H9 (cell line): ENCODE results near the gene CFAP97D1. TPM values are rescaled to one million over a fixed set of nuclear protein-coding genes. Genes with fewer than 3 reads are reported as not detected.

ENCODE experiments used
- DNase-seq: peaks from one replicate; pipeline ENCODE4 v3.0.0-alpha.2; 2017
- H2AFZ ChIP-seq: one replicate; pipeline ENCODE4 v1.6.1; 2013; ENCODE audit warnings: mild to moderate bottlenecking, low read length, control low read depth, moderate library complexity
- H2AK5ac ChIP-seq: 2 replicates; pipeline ENCODE4 v1.6.1; 2013; ENCODE audit warnings: low read length, control low read depth, mixed read lengths; ENCODE audit not compliant: insufficient read length
- H2BK120ac ChIP-seq: one replicate; pipeline ENCODE4 v1.6.1; 2013; ENCODE audit warnings: low read depth, mild to moderate bottlenecking, low read length, control low read depth, inconsistent platforms; ENCODE audit not compliant: poor library complexity, severe bottlenecking
- H2BK12ac ChIP-seq: 2 replicates; pipeline ENCODE4 v1.6.1; 2013; ENCODE audit warnings: low read length, control low read depth, mixed read lengths, low read depth; ENCODE audit not compliant: insufficient read length
- H2BK15ac ChIP-seq: 2 replicates; pipeline ENCODE4 v1.6.1; 2013; ENCODE audit warnings: low read depth, low read length, control low read depth
- H2BK20ac ChIP-seq: one replicate; pipeline ENCODE4 v1.6.1; 2013; ENCODE audit warnings: low read depth, mild to moderate bottlenecking, low read length, control low read depth, inconsistent platforms; ENCODE audit not compliant: poor library complexity, severe bottlenecking
- H2BK5ac ChIP-seq: 2 replicates; pipeline ENCODE4 v1.6.1; 2013; ENCODE audit warnings: low read length, control low read depth, mixed read lengths; ENCODE audit not compliant: insufficient read length
- H3K14ac ChIP-seq: 2 replicates; pipeline ENCODE4 v1.6.1; 2013; ENCODE audit warnings: low read length, control low read depth; ENCODE audit not compliant: insufficient read depth
- H3K18ac ChIP-seq: 2 replicates; pipeline ENCODE4 v1.6.1; 2013; ENCODE audit warnings: low read depth, mild to moderate bottlenecking, mixed read lengths, low read length, control low read depth; ENCODE audit not compliant: insufficient read length
- H3K23ac ChIP-seq: 2 replicates; pipeline ENCODE4 v1.6.1; 2013; ENCODE audit warnings: low read length, control low read depth, mixed read lengths, low read depth; ENCODE audit not compliant: insufficient read length
- H3K23me2 ChIP-seq: 2 replicates; pipeline ENCODE4 v1.6.1; 2013; ENCODE audit warnings: low read depth, mild to moderate bottlenecking, mixed read lengths, low read length, control low read depth; ENCODE audit not compliant: insufficient read length, poor library complexity, severe bottlenecking
- H3K27ac ChIP-seq: 2 replicates; pipeline ENCODE4 v1.5.1; 2013; ENCODE audit warnings: low read length, control low read depth, mixed read lengths, low read depth; ENCODE audit not compliant: insufficient read length
- H3K27me3 ChIP-seq: 2 replicates; pipeline ENCODE4 v1.6.1; 2013; ENCODE audit warnings: low read length, control low read depth, inconsistent platforms; ENCODE audit not compliant: insufficient read depth
- H3K4ac ChIP-seq: 2 replicates; pipeline ENCODE4 v1.6.1; 2013; ENCODE audit warnings: low read depth, mild to moderate bottlenecking, control low read depth, inconsistent platforms, low read length, moderate library complexity
- H3K4me1 ChIP-seq: 2 replicates; pipeline ENCODE4 v1.6.1; 2013; ENCODE audit warnings: low read length, control low read depth, inconsistent platforms; ENCODE audit not compliant: insufficient read depth
- H3K4me2 ChIP-seq: 2 replicates; pipeline ENCODE4 v1.6.1; 2013; ENCODE audit warnings: low read length, control low read depth, mixed read lengths; ENCODE audit not compliant: insufficient read length, insufficient read depth
- H3K56ac ChIP-seq: 2 replicates; pipeline ENCODE4 v1.6.1; 2013; ENCODE audit warnings: low read depth, mild to moderate bottlenecking, mixed read lengths, low read length, control low read depth; ENCODE audit not compliant: insufficient read length
- H3K79me1 ChIP-seq: 2 replicates; pipeline ENCODE4 v1.6.1; 2013; ENCODE audit warnings: low read depth, mild to moderate bottlenecking, moderate library complexity, low read length, control low read depth, inconsistent platforms; ENCODE audit not compliant: insufficient read depth, poor library complexity, severe bottlenecking
- H3K79me2 ChIP-seq: 2 replicates; pipeline ENCODE4 v1.6.1; 2013; ENCODE audit warnings: low read length, control low read depth, inconsistent platforms; ENCODE audit not compliant: insufficient read depth
- H3K9ac ChIP-seq: 2 replicates; pipeline ENCODE4 v1.6.1; 2013; ENCODE audit warnings: low read length, control low read depth, mixed read lengths; ENCODE audit not compliant: insufficient read length; ENCODE audit errors: extremely low read depth
- H3K9me3 ChIP-seq: one replicate; pipeline ENCODE4 v1.6.1; 2013; ENCODE audit warnings: low read depth, low read length, inconsistent platforms; ENCODE audit not compliant: control insufficient read depth
- H3T11ph ChIP-seq: one replicate; pipeline ENCODE4 v1.6.1; 2013; ENCODE audit warnings: mild to moderate bottlenecking, low read length, control low read depth, inconsistent platforms
- H4K20me1 ChIP-seq: one replicate; pipeline ENCODE4 v1.6.1; 2013; ENCODE audit not compliant: control insufficient read depth, insufficient read length, insufficient read depth
- H4K5ac ChIP-seq: 2 replicates; pipeline ENCODE4 v1.6.1; 2013; ENCODE audit warnings: low read depth, mild to moderate bottlenecking, mixed read lengths, low read length, control low read depth; ENCODE audit not compliant: insufficient read length
- H4K8ac ChIP-seq: replicated peaks from 2 replicates; pipeline ENCODE4 v1.6.1; 2013; ENCODE audit warnings: low read length, control low read depth, mixed read lengths, low read depth; ENCODE audit not compliant: insufficient read length
- H4K91ac ChIP-seq: 2 replicates; pipeline ENCODE4 v1.6.1; 2013; ENCODE audit warnings: low read depth, mild to moderate bottlenecking, moderate library complexity, mixed read lengths, low read length, control low read depth; ENCODE audit not compliant: insufficient read length
- H3K27ac Mint-ChIP-seq, 3 experiments: 2 replicates in 2 of 3; 3 replicates in 1 of 3; pipeline ENCODE4 v1.8.0; 2020 to 2021; ENCODE audit warnings: mixed read lengths in 3 of 3, mild to moderate bottlenecking in 1 of 3, moderate library complexity in 1 of 3
- H3K27me3 Mint-ChIP-seq: 2 replicates; pipeline ENCODE4 v1.8.0; 2021; ENCODE audit warnings: low read depth, mild to moderate bottlenecking, moderate library complexity, mixed read lengths
- H3K36me3 Mint-ChIP-seq, 3 experiments: 2 replicates in 2 of 3; 3 replicates in 1 of 3; pipeline ENCODE4 v1.8.0; 2020 to 2021; ENCODE audit warnings: low read depth in 3 of 3, mixed read lengths in 3 of 3; ENCODE audit not compliant: insufficient read depth in 1 of 3
- H3K4me1 Mint-ChIP-seq, 2 experiments: 2 replicates each; pipeline ENCODE4 v1.8.0; 2020; ENCODE audit warnings: mixed read lengths in 2 of 2
- H3K4me3 Mint-ChIP-seq, 2 experiments: 2 replicates in 1 of 2; 3 replicates in 1 of 2; pipeline ENCODE4 v1.8.0; 2020 to 2021; ENCODE audit warnings: mild to moderate bottlenecking in 2 of 2, mixed read lengths in 2 of 2, moderate library complexity in 1 of 2
- H3K9me3 Mint-ChIP-seq, 2 experiments: 2 replicates in 1 of 2; 3 replicates in 1 of 2; pipeline ENCODE4 v1.8.0; 2020; ENCODE audit warnings: mild to moderate bottlenecking in 2 of 2, mixed read lengths in 2 of 2, moderate library complexity in 1 of 2
- WGBS: extraction: QIAGEN DNeasy Blood & Tissue Kit; methylation state at CpG from one replicate; pipeline ENCODE4 v1.1.7; 2013; ENCODE audit warnings: missing lambda C conversion rate, low lambda C conversion rate, mixed read lengths; ENCODE audit not compliant: insufficient read length; ENCODE audit errors: extremely low coverage; 5-methylcytosine and 5-hydroxymethylcytosine counted together
- total RNA-seq: library from RNA; stranded (reverse); gene quantifications from 2 replicates; pipeline ENCODE4 v1.2.1, GENCODE V29; 2021
- TF ChIP-seq, protein P1 (sequence below): fragments of 200-600 bp; sonication (generic); conservative IDR thresholded peaks from 3 replicates; pipeline ENCODE4 v1.8.0; 2021; ENCODE audit warnings: antibody characterized with exemption, mild to moderate bottlenecking

The CFAP97D1 gene
- total RNA-seq, 1 experiment from 2014 or later = not detected

DNA sequence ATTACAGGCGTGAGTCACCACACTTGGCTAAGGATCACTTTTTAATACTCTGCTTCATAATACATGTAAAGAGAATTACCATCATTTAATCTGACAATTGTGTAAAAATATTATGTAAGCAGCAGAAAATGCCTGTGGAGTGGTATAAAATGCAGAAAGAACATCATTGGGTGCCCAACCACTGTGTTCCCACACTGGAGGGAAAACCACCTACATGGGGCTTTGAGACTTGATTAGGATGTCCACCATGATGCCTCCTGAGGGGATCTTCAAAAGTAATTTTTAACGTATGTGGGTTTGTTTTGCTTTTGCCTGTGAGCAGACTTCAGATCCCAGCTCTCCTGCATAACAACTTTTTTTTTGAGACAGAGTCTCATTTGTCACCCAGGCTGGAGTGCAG, 18.8 kb downstream of the CFAP97D1 start:
- Mint-ChIP-seq H3K27me3 (peaks cover 32% of the 10 kb centered on the region), H3K4me3 (no peak overlapping the region), H3K9me3 (peaks cover 23 to 27% of the 10 kb centered on the region in 2 experiments; a peak in 4 of 5 replicates), H3K4me1 (peaks cover 21 to 22% of the 10 kb centered on the region in 2 experiments), H3K36me3 (peaks cover 2 to 4% (median 2%) of the 10 kb centered on the region in 3 experiments; a peak in 3 of 7 replicates), H3K27ac (no peak overlapping the region)
- peaks cover 13% of the 10 kb centered on the region; the same call in 1 of the 2 replicates for H3K4me1 ChIP-seq
- H3T11ph ChIP-seq = no peak overlapping the region
- no peak overlapping the region for H2BK20ac ChIP-seq
- TF ChIP-seq, protein P1, sequence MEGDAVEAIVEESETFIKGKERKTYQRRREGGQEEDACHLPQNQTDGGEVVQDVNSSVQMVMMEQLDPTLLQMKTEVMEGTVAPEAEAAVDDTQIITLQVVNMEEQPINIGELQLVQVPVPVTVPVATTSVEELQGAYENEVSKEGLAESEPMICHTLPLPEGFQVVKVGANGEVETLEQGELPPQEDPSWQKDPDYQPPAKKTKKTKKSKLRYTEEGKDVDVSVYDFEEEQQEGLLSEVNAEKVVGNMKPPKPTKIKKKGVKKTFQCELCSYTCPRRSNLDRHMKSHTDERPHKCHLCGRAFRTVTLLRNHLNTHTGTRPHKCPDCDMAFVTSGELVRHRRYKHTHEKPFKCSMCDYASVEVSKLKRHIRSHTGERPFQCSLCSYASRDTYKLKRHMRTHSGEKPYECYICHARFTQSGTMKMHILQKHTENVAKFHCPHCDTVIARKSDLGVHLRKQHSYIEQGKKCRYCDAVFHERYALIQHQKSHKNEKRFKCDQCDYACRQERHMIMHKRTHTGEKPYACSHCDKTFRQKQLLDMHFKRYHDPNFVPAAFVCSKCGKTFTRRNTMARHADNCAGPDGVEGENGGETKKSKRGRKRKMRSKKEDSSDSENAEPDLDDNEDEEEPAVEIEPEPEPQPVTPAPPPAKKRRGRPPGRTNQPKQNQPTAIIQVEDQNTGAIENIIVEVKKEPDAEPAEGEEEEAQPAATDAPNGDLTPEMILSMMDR = no peak
- H3K79me2 ChIP-seq = no peaks in the 10 kb centered on the region
- H2BK12ac ChIP-seq = no peak overlapping the region
- H4K91ac ChIP-seq = no peak overlapping the region
- no peak overlapping the region for H2AK5ac ChIP-seq
- no peak overlapping the region for H3K56ac ChIP-seq
- H4K20me1 ChIP-seq = no peaks in the 10 kb centered on the region
- H3K27ac ChIP-seq = no peak overlapping the region
- H2BK120ac ChIP-seq = no peak overlapping the region
- H4K8ac ChIP-seq = no peak overlapping the region
- no peak overlapping the region for H2BK5ac ChIP-seq
- H3K4ac ChIP-seq = no peak overlapping the region
- no peak overlapping the region for H2AFZ ChIP-seq
- H3K9me3 ChIP-seq = no peaks in the 10 kb centered on the region
- no peak overlapping the region for H3K4me2 ChIP-seq
- no peak overlapping the region for H4K5ac ChIP-seq
- WGBS = no CpG with 5 or more reads among the region's 2 CpGs
- no peaks in the 10 kb centered on the region for H3K79me1 ChIP-seq
- H3K18ac ChIP-seq = no peak overlapping the region
- no peak overlapping the region for H3K14ac ChIP-seq
- no peak for DNase-seq
- H2BK15ac ChIP-seq = no peak overlapping the region
- no peak overlapping the region for H3K23ac ChIP-seq
- no peaks in the 10 kb centered on the region for H3K23me2 ChIP-seq
- no peaks in the 10 kb centered on the region for H3K27me3 ChIP-seq
- H3K9ac ChIP-seq = no peak overlapping the region
